Astrocyte (in vitro differentiated cells and primary cell): ENCODE data around the gene CFAP210.

ENCODE experiments used
- EZH2 ChIP-seq: IDR thresholded peaks from 2 replicates; pipeline ENCODE4 v1.6.1; 2012; ENCODE audit warnings: mild to moderate bottlenecking, low read length, inconsistent platforms; ENCODE audit not compliant: insufficient read depth
- TF ChIP-seq, protein P1 (sequence below): IDR thresholded peaks from 2 replicates; pipeline ENCODE4 v1.5.1; 2011; ENCODE audit warnings: low read depth, mild to moderate bottlenecking, inconsistent platforms, low read length, moderate library complexity; ENCODE audit not compliant: insufficient read depth

GRCh38 chr2:169670215-169670651, 24.0 kb downstream of the CFAP210 start:
- TF ChIP-seq, protein P1, sequence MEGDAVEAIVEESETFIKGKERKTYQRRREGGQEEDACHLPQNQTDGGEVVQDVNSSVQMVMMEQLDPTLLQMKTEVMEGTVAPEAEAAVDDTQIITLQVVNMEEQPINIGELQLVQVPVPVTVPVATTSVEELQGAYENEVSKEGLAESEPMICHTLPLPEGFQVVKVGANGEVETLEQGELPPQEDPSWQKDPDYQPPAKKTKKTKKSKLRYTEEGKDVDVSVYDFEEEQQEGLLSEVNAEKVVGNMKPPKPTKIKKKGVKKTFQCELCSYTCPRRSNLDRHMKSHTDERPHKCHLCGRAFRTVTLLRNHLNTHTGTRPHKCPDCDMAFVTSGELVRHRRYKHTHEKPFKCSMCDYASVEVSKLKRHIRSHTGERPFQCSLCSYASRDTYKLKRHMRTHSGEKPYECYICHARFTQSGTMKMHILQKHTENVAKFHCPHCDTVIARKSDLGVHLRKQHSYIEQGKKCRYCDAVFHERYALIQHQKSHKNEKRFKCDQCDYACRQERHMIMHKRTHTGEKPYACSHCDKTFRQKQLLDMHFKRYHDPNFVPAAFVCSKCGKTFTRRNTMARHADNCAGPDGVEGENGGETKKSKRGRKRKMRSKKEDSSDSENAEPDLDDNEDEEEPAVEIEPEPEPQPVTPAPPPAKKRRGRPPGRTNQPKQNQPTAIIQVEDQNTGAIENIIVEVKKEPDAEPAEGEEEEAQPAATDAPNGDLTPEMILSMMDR = no peak
- no peak for TF ChIP-seq EZH2
